HFF-Myc (cell line): ENCODE results near the gene MATK.

Experiments used
- DNase-seq: peaks from one replicate; pipeline ENCODE4 v3.0.0-alpha.2; 2011; ENCODE audit warnings: low read depth; ENCODE audit errors: extremely low read depth
- H3K4me3 ChIP-seq: replicated peaks from 2 replicates; pipeline ENCODE4 v1.5.1; 2011; ENCODE audit warnings: low read depth, mild to moderate bottlenecking, control low read depth, low read length
- TF ChIP-seq, protein P1 (sequence below): IDR thresholded peaks from 2 replicates; pipeline ENCODE4 v1.5.1; 2012; ENCODE audit warnings: mild to moderate bottlenecking, low read depth, low read length, control low read depth; ENCODE audit errors: missing control alignments

The MATK gene

DNA sequence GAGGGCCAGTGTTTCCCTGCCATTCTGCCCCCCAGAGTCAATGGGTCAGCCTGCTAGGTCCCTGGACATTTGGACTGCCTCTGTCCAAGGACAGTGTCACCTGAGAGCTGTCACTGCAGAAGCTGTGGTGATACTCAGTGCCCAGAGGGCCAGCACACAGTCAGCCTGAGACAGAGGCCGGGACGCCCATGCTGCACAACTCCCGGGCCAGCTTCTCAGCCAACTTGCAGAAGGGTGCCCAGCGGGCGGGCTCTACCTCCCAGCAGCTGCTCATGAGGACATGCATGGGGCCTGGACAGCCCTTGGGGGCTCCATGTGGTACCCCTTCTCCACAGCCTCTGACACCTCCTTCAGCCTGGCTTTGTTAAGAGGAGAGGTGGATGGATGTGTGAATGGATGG is 10.3 kb downstream of the MATK start:
- no peak overlapping the region for H3K4me3 ChIP-seq
- DNase-seq = no peak
- TF ChIP-seq, protein P1, sequence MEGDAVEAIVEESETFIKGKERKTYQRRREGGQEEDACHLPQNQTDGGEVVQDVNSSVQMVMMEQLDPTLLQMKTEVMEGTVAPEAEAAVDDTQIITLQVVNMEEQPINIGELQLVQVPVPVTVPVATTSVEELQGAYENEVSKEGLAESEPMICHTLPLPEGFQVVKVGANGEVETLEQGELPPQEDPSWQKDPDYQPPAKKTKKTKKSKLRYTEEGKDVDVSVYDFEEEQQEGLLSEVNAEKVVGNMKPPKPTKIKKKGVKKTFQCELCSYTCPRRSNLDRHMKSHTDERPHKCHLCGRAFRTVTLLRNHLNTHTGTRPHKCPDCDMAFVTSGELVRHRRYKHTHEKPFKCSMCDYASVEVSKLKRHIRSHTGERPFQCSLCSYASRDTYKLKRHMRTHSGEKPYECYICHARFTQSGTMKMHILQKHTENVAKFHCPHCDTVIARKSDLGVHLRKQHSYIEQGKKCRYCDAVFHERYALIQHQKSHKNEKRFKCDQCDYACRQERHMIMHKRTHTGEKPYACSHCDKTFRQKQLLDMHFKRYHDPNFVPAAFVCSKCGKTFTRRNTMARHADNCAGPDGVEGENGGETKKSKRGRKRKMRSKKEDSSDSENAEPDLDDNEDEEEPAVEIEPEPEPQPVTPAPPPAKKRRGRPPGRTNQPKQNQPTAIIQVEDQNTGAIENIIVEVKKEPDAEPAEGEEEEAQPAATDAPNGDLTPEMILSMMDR = no peak

DNA sequence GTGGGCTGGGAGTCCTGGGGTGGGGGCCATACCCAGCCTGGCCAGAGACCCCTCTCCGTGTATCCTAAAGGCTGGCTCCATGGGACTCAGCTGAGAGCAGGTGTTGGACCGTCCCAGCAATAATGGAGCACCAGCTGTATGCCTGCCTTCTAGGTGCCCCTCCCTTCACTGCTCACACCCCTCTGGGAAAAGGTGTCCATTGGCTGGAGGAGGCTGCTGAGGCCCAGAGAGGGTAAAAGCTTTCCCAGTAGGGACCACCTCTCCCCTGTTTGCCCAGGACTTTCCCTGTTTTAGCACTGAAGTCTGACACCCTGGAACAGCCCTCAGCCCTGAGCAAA is 10.8 kb downstream of the MATK start:
- DNase-seq = no peak
- no peak overlapping the region for H3K4me3 ChIP-seq
- TF ChIP-seq, protein P1 = no peak

DNA sequence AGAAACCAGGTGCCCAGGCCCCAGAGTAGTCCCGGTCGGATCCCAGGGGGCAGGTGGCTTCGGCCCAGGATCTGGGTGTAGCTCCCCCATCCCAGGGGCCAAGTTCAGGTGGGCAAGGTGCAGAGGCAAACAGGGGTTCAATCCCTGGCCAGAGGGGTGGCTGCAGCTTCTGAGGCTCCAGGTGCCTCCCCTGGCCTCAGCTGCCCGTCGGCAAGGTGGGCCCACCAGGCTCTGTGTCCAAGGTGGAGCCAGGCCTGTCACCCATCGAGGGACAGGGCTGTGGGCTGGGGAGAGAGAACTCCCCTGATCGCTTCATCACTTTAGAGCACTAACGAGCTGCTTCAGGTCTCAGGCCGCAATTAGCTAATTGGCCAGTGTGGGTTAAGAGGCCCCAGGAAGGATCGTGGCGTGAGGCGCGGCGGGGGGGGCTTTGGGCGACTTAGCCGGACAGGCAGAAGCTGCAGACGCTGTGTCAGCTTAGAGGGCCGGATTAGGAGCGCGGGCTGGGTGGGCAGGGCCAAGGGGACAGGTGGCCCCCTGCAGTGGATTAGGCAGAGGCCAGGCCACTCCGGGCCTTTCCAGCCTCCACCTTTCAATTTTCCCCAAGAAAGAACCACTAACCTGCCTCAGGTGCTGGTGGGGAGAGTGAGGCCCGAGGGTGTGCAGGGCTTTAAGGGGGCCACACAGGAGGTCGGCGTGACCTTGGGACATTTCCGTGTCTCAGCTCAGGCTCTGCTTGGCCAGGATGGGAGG is 11.4 kb downstream of the MATK start:
- DNase-seq = no peak
- TF ChIP-seq, protein P1 = no peak
- H3K4me3 ChIP-seq = no peak overlapping the region

DNA sequence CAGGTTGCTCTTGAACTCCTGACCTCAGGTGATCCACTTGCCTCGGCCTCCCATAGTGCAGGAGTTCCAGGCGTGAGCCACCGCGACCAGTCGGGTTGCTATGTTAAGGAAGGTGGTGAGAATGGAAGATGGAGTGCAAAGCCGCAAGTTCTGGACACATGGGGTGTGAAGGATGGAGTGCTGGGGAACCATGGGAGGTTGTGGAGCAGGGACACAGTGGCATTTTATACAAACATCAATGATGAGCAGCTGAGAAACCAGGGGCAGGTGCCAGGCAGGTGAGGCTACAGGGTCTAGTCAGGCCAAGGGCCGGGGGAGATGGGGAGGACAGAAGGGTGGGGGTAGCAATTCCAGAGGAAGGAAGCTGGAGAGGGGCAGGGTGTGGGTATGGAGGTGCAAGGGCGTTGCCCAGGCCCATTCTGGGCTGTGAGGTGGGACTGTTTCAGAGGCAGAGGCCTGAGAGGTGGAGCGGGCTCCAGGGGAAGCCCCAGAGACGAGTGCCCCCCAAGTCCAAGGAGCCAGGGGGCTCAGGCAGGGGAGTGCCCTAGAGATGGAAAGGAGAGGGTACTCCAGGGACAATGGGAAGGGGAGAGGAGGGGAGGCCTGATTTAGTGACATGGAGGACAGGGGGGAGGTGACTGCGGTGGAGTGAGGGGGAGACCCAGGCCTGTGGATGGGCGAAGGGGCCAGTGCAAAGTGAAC is 12.2 kb downstream of the MATK start:
- no peak overlapping the region for H3K4me3 ChIP-seq
- TF ChIP-seq, protein P1 = no peak
- no peak for DNase-seq

DNA sequence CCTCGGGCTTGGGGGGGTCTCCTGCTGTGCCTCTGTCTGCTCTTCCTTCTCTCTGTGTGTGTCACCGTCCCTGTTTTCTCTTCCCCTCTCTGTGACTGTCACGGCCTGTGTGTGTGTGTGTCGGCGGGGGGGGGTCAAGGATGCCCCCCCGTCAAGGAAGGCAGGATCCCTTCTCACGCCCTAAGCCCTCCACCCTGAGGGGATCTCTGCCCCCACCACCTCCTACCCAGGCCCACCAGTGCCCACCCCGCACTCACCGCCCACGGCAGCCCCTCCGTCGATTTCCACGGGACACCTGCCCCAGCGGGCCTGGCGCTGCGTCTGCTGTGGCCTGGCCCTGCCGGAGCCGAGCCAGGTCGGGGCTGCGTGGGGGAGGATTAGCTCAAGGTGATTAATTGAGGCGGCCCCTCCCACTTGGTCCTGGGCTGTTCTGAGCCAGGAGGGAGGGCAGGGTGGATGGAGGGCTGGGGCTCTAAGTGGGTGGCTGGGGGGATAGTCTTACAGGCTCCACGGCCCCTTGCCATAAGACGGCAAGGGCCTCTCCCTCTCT is 14.2 kb downstream of the MATK start, which contains the start of gene RAX2:
TSS of gene RAX2 (minus strand) at position 323 of the 550 bp plus-strand sequence. CDS start 486 bp downstream, outside the sequence.
- no peak for DNase-seq
- TF ChIP-seq, protein P1 = no peak
- no peak within 1 kb of the TSS for H3K4me3 ChIP-seq

DNA sequence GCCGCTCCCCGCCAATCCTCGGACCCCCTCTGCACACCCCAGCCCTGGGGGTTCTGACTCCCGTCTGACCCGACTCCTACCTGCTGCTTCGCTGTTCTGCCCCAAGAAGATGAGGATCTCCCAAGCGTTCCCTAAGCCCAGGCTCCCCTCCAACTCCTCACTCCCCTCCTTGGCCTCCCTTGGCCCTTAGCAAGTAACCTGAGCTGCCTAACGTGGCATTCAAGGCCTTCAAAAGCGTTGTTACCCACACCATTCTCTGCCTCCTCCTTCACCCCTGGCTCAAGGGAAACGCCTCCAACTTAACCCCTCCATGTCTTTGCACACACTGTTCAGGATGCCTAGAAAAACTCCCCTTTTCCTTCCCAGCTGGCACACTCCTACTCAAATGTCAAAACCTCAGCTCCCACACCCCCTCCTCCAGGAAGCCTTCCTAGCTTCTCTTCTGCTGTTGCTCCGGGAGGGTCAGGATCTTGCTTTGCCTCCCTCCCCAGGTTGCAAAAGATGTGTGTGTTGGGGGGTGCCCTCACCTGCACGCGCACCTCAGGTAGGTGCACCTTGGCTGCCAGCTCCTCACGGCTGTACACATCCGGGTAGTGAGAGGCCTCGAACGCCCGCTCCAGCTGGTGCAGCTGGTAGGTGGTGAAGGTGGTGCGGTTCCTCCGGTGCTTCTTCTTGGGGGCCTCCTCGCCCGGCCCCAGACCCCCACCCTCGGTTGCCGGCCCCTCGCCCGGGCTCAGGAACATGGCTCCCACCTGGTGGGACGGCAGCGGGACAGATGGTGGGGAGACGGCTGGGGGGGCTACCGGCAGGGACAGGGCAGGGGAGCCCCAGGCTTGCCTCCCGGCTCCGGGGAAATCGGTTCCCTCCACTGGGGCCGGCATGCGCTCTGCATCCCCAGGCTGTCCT is 14.9 kb downstream of the MATK start:
- TF ChIP-seq, protein P1 = no peak
- no peak overlapping the region for H3K4me3 ChIP-seq
- DNase-seq = no peak
